Measurements from ENCODE around the gene PLEKHH3.

Gene PLEKHH3

GRCh38 chr17:42690596-42690995 lies 13.8 kb upstream of the PLEKHH3 start:
- H3K79me2 ChIP-seq, result no peaks in the 10 kb centered on the region
- H3K4me3 ChIP-seq (ENCODE audit: low read depth, low read length), result no peak overlapping the region
- no peaks in the 10 kb centered on the region for H3K9me3 ChIP-seq (ENCODE audit: control insufficient read depth, low read length)
- H3K36me3 ChIP-seq (ENCODE audit: control insufficient read depth, insufficient read depth, low read length), result no peaks in the 10 kb centered on the region
- H3K27me3 ChIP-seq (ENCODE audit: control insufficient read depth, insufficient read depth, low read length), result no peaks in the 10 kb centered on the region
- no peak overlapping the region for H3K27ac ChIP-seq
- H3K4me2 ChIP-seq (ENCODE audit: low read length), result no peak overlapping the region
- no peak overlapping the region for H3K9ac ChIP-seq
- no peaks in the 10 kb centered on the region for H3K4me1 ChIP-seq
- H2AFZ ChIP-seq, result no peak overlapping the region
- no peak for TF ChIP-seq CTCF (IDR thresholded peaks at IDR 0.05)

- Histone ChIP-seq H3K36me3 (ENCODE audit: control insufficient read depth, insufficient read depth, low read length) (no peaks in the 10 kb centered on the region), H3K27me3 (ENCODE audit: control insufficient read depth, insufficient read depth, low read length) (no peaks in the 10 kb centered on the region)
These were observed 11.0 kb upstream of the PLEKHH3 start for GRCh38 chr17:42687707-42688320.

GRCh38 chr17:42686520-42687128 lies 9.8 kb upstream of the PLEKHH3 start:
- H3K4me1 ChIP-seq, result peaks cover 4% of the 10 kb centered on the region

More at GRCh38 chr17:42687707-42688320, 11.0 kb upstream of the PLEKHH3 start:
- no peaks in the 10 kb centered on the region for H3K79me2 ChIP-seq
- no peak overlapping the region for H3K4me3 ChIP-seq (ENCODE audit: low read depth, low read length)
- no peaks in the 10 kb centered on the region for H3K4me1 ChIP-seq
- H3K9ac ChIP-seq, result no peak overlapping the region
- H3K9me3 ChIP-seq (ENCODE audit: control insufficient read depth, low read length), result no peaks in the 10 kb centered on the region
- no peak for TF ChIP-seq CTCF (IDR thresholded peaks at IDR 0.05)
- H3K4me2 ChIP-seq (ENCODE audit: low read length), result no peak overlapping the region
- no peak overlapping the region for H3K27ac ChIP-seq
- no peak overlapping the region for H2AFZ ChIP-seq

GRCh38 chr17:42685831-42686230 lies 9.0 kb upstream of the PLEKHH3 start:
- no peaks in the 10 kb centered on the region for H3K27me3 ChIP-seq (ENCODE audit: control insufficient read depth, insufficient read depth, low read length)
- H3K36me3 ChIP-seq (ENCODE audit: control insufficient read depth, insufficient read depth, low read length), result no peaks in the 10 kb centered on the region
- H3K9me3 ChIP-seq (ENCODE audit: control insufficient read depth, low read length), result no peaks in the 10 kb centered on the region
- no peak overlapping the region for H3K9ac ChIP-seq
- H3K27ac ChIP-seq, result no peak overlapping the region
- no peak overlapping the region for H3K4me2 ChIP-seq (ENCODE audit: low read length)
- H3K4me3 ChIP-seq (ENCODE audit: low read depth, low read length), result no peak overlapping the region
- H2AFZ ChIP-seq, result no peak overlapping the region
- TF ChIP-seq CTCF (IDR thresholded peaks at IDR 0.05), result no peak
- no peaks in the 10 kb centered on the region for H3K79me2 ChIP-seq
- peaks cover 4% of the 10 kb centered on the region for H3K4me1 ChIP-seq

More at GRCh38 chr17:42686520-42687128, 9.8 kb upstream of the PLEKHH3 start:
- Histone ChIP-seq H3K36me3 (ENCODE audit: control insufficient read depth, insufficient read depth, low read length) (no peaks in the 10 kb centered on the region), H2AFZ (no peak overlapping the region), H3K9me3 (ENCODE audit: control insufficient read depth, low read length) (no peaks in the 10 kb centered on the region), H3K27ac (no peak overlapping the region), H3K4me2 (ENCODE audit: low read length) (no peak overlapping the region), H3K9ac (no peak overlapping the region), H3K4me3 (ENCODE audit: low read depth, low read length) (no peak overlapping the region), H3K79me2 (no peaks in the 10 kb centered on the region), H3K27me3 (ENCODE audit: control insufficient read depth, insufficient read depth, low read length) (no peaks in the 10 kb centered on the region)
- no peak for TF ChIP-seq CTCF (IDR thresholded peaks at IDR 0.05)

All from parathyroid adenoma (tissue), 2 donors.